SIG-M5 treated with dmso at 0.1 percent for 504 hours (cell line): ENCODE data around the gene LDAH.

Experiments
- DNase-seq: peaks from one replicate; lab custom pipeline; 2025; ENCODE audit not compliant: unreplicated experiment; lab: John Stamatoyannopoulos, UW

Gene LDAH

DNA sequence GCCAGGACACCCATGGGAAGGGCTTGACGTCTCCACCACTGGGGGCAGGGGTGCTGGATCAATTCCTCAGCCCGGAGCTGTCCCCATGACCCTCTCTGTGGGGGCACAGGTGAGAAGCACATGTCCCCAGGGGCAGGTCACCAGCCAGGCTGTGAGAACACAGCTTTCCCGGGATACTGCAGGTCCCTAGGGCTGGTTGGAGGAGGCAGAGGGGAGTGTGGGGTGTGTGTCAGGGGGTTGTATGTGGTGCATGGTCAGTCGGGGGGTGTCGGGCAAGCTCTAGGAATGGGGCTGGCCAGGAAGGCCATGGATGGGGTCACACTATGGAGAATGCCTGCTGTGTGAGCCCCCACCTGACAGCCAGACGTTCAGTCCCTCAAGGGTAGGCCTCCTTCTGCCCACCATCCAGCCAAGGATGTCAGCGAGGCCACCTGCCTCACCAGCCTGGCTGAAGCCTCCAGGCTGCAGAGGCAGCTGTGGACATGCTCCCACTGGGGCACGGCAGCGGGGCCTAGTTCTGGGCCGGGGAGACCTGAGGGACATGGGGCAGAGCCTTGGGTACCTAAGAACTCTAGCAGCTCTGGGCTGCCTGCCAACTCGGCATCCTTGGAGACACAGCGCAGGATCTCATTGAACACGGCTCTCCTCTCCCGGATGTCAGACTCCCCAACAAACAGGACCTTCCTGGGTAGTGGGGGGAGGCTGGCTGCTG lies 182.3 kb downstream of the LDAH start:
- DNase-seq = no peak

DNA sequence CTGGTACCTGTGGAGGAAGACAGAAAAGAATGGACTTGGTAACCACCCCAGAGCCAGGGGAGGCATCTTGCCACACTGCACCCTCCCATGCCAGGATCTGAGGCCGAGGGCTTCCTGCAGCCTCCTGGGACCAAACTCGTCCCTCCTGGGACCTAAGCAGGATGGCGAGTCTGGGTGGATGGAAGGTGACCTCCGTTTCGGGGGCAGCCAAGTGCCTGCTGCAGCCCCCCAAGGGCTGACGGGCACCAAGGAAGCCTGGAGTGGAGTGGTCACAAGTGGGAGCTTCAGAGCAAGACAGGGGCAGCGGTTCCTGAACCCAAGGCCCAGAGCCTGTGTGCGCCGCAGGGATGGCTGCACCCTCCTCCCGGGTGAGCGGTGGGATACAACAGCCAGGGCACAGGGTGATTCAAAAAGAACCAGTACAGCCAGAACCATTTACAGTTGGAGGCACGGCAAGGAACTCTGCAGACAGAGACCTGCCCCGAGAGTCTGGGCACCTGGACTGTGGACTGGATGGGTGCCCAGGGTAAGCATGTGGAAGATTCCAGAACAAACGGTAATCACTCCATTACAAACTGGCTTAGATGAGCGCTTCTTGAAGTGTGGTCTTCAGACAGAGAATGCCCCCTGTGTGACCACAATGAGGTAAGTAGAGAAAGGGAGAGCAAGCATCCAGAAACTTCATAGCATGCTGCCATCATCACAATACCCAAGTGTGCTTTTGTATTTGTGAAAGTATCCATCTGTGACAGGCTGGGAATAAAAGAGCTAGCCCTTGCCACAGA lies 184.1 kb downstream of the LDAH start:
- no peak for DNase-seq

DNA sequence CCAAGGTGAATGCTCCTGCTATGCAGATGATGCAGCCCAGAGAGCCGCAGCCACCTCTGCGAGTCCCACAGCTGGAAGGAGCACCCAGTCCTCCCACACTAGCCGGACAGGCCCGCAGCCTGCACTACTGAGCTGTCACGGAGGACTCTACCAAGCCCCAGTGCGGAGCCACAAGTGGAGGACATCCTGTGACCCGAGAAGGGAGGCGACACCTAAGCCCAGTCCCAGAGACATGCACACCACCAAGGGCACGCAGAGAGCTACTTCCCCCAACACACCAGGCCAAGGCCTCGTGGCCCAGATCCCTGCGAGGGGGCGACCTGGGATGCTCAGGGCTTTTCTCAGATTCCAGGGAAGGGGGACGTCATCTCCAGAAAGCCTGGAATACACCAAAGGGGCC lies 184.9 kb downstream of the LDAH start:
- DNase-seq = no peak

DNA sequence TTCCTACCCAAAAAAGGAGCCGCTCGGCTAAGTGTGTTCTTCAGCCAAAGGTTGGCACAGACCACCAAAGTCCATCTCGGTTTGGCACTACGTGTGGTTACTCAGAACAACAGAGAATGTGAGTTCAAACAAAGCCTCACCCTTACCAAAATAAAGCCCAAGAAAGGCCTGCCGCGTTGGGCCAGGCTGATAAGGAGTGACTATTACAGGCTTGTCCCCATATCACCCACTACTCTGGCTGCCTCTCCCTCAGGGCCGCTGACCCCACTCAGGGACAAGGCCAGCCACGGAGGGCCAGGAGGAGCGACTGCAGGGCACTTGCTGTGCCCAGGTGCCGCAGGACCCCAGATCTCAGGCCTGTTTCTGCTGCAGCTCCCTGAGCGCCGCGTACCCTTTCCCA lies 185.8 kb downstream of the LDAH start:
- DNase-seq = no peak

DNA sequence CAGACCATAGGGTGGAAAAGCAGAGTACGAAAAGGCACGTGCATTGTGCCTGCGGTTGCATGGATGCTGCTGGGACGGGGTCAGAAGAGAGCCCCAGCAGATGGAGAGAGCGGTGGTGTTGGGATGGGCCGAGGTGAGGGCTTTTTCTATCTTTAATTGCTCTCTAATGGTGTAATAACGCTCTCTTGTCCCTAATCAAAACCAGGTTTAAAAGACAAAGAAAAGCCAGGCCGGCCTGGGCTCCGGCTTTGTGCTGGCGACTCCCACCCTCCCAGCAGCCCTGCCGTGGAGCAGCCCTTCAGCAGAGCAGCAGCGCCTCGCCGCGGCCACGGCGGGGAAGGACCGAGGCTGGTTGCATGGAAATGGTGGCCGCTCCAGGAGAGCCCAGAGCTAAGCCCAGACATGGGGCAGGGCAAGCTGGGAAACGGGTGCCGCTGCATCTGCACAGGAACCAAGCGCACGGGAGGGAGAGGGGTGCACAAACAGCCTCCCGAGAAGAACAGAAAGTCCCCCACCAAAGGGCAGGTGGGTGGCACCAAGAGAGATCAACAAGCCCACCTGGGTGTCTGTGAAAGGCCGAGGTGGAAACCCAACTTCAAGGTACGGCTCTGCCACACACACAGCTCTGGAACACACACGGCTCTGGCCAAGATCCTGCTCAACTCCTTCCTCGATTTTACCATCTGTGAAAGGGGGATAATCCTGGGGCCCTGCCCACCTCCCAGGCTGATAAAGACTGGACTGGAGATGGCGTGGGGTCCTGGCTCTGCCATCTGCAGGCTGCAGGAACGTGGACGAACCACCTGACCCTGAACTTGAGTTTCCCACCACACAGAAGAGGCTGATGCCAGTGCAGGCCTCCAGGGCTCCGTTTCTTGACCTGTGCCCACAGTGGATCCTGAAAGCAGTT lies 187.0 kb downstream of the LDAH start:
- peak; percentile 4 for DNase-seq

DNA sequence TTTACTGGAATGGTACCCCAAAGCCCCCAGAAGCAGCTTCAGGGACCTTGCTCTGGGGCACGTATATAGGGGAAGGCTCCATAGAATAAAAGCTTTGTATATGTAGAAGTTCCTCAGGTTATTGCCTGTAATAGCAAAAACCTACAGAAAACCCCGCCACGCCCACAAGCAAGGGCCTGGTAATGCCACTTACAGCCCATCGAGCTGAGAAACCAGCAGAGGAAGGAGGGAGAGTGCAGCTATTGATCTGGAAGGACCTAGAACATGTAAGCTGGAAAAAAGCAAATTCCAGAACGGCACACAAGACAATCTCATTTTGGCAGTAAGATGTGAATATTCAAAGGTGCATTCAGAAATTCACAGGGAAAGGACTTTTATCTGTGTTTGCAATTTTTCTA lies 187.8 kb downstream of the LDAH start:
- DNase-seq = no peak

DNA sequence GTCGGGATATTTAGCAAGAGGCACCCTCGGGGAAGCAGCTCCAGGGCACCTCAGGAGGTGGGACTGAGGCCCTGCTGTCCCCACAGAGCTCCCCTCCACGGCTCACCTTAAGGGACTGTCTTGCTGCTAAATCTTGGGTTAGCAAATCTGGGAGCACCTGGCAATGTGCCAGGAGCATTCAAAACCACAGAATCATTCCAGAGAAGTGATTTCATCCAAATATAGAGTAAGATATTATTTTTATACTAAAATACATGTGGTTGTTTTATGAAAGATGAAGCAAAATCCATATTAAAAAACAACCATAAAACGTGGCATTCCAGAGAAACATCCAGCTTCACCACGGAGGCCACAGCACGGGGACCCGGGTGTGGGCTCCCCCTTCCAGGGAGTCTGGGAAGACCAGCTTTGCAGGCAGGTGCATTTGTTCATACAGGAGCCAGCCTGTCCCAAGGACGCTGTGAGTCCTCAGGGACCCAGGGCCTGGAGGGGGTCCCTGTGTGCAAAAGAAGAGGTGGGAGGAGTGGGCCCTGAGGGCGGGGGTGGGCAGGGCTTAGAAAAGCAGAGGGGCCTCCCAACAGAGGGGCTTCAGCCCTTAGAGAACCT lies 188.3 kb downstream of the LDAH start:
- DNase-seq = no peak
